GM18499 (cell line): ENCODE results near the gene CEP83.
"Not testable (repeated sequence)": the region's sequence is repeated elsewhere in the genome, so short reads cannot be mapped to it uniquely, and the experiment has no call there.

Source experiments
- ATAC-seq: cut with Tn5 transposase; IDR thresholded peaks from one replicate; pipeline ENCODE4 v1.9.1; 2021; ENCODE audit warnings: moderate number of reproducible peaks; ENCODE audit not compliant: insufficient read depth, unreplicated experiment

CEP83 gene

GRCh38 chr12:94459728-94460615 lies at the start of gene CEP83:
CEP83 (minus strand) TSS chr12:94459867; CDS start chr12:94412490, 47,377 bp downstream.
- peak; percentile 89 for ATAC-seq

GRCh38 chr12:94509317-94509716 lies 49.6 kb upstream of the CEP83 start:
- no peak for ATAC-seq

- ATAC-seq = no peak
Measured at GRCh38 chr12:94507455-94507854, 47.8 kb upstream of the CEP83 start.

- no peak for ATAC-seq
Measured at GRCh38 chr12:94504386-94504785, 44.7 kb upstream of the CEP83 start.

GRCh38 chr12:94503619-94504018 lies 44.0 kb upstream of the CEP83 start:
- no peak for ATAC-seq

- no peak for ATAC-seq
Measured at GRCh38 chr12:94500831-94501567, 41.3 kb upstream of the CEP83 start.

GRCh38 chr12:94498698-94499097 lies 39.0 kb upstream of the CEP83 start:
- ATAC-seq = no peak

- ATAC-seq = no peak
Measured at GRCh38 chr12:94498073-94498472, 38.4 kb upstream of the CEP83 start.

GRCh38 chr12:94495445-94496115 lies 35.9 kb upstream of the CEP83 start:
- no peak for ATAC-seq

GRCh38 chr12:94491489-94491888 lies 31.8 kb upstream of the CEP83 start:
- no peak for ATAC-seq

- peak; percentile 93 for ATAC-seq
Measured at GRCh38 chr12:94488463-94488862, 28.8 kb upstream of the CEP83 start.

- no peak for ATAC-seq
Measured at GRCh38 chr12:94481734-94482133, 22.1 kb upstream of the CEP83 start.

- no peak for ATAC-seq
Measured at GRCh38 chr12:94469522-94469921, 9.9 kb upstream of the CEP83 start.

- no peak for ATAC-seq
Measured at GRCh38 chr12:94460616-94460959, 921 bp upstream of the CEP83 start.

- no peak for ATAC-seq
Measured at GRCh38 chr12:94458877-94459727, 565 bp downstream of the CEP83 start.

GRCh38 chr12:94457311-94457710 lies 2.4 kb downstream of the CEP83 start:
- no peak for ATAC-seq

- ATAC-seq = not testable (repeated sequence)
Measured at GRCh38 chr12:94454318-94454717, 5.3 kb downstream of the CEP83 start.

GRCh38 chr12:94445662-94446061 lies 14.0 kb downstream of the CEP83 start:
- no peak for ATAC-seq

GRCh38 chr12:94437303-94437702 lies 22.4 kb downstream of the CEP83 start:
- no peak for ATAC-seq

- no peak for ATAC-seq
Measured at GRCh38 chr12:94435511-94435927, 24.1 kb downstream of the CEP83 start.
